HG02623 (cell line): ENCODE data around the gene ITGB3.

Experiments used
- ATAC-seq: cut with Tn5 transposase; IDR thresholded peaks from one replicate; pipeline ENCODE4 v1.9.1; 2021; ENCODE audit warnings: moderate library complexity; ENCODE audit not compliant: unreplicated experiment

ITGB3 gene

DNA sequence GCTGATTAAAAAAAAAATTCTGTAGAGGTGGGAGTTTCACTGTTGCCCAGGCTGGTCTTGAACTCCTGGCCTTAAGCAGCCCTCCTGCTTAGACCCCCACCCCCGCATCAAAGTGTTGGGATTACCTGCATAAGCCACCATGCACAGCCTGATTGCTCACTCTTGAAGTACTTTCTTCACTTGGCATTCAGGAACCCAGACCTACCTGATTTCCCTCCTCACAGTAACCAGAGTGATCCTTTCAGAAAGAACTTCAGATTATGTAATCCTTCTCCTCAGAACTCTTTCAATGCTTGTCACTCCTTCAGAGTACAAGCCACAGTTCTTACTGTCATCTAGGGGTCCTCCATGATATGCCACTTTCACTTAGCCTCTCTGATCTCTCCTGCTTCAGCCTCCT lies 71.5 kb downstream of the ITGB3 start:
- no peak for ATAC-seq

DNA sequence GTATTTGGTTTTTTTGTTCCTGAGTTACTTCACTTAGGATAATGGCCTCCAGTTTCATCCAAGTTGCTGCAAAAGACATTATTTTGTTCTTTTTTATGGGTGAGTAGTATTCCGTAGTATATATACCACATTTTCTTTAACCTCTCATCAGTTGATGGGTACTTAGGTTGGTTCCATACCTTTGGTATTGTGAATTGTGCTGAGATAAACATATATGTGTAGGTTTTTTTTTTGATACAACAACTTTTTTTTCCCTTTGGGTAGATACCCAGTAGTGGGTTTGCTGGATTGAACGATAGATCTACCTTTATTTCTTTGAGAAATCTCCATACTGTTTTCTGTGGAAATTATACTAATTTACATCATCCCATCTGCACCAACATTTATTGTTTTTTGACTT lies 76.9 kb downstream of the ITGB3 start:
- ATAC-seq, result no peak

DNA sequence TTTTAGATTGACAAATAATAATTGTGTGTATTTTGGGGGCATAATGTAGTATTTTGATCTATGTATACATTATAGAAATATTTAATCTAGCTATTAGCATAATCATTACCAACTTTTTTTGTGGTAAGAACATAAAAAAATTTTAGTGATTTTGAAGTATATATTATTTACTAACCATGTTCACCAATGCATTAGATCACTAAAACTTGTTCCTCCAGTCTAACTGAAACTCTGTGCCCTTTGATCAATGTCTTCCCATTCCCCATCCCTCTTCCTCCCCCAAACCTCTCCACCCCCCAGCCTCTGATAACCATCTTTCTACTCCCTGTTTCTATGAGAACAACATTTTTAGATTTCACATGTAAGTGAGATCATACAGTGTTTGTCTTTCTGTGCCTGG lies 78.7 kb downstream of the ITGB3 start:
- ATAC-seq, result no peak

DNA sequence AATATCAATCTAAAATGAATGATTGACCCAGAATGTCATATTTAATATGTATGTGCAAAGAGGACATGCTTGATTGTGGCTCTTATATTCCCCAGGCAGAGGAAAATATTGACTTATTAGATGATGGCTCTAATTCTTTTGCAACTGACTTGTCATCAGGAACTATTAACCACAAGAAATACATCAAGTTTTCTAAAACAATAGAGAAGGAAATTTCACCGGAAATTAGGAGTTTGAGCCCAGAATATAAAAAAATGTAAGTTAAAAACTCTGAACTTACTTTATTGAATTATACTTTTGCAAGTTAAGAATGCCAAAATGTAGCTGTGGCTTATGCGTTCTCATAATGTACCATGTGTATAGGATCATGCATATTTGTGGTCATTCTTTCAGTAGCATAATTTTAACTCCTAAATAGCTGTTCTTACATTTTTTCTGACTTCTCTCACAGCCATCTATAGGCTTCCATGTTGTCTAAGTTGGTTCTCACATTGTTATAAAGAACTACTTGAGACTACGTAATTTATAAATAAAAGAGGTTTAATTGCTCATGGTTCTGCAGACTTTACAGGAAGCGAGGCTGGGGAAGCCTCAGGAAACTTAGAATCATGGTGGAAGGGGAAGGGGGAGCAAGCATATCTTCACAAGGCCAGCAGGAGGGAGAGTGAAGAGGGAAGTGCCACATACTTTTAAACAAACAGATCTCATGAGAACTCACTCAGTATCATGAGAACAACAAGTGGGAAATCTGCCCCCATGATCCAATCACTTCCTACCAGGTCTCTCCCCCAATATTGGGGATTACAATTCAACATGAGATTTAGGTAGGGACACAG lies 81.7 kb downstream of the ITGB3 start:
- ATAC-seq, result no peak

DNA sequence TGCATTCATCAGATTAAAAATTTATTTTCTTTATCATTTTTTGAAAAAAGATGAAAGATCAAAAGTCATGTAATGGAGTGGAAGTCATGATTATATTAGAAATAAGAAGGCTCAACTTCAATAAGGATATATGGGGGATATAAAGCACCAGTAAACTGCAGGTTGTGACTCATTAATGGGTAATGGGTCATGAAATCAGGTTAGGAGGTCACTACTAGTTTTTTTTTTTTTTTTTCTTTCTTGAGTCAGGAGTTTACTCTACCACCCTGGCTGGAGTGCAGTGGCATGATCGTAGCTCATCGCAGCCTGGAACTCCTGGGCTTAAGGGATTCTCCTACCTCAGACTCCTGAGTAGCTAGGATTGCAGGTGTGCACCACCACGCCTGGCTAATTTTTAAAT lies 84.4 kb downstream of the ITGB3 start:
- no peak for ATAC-seq

DNA sequence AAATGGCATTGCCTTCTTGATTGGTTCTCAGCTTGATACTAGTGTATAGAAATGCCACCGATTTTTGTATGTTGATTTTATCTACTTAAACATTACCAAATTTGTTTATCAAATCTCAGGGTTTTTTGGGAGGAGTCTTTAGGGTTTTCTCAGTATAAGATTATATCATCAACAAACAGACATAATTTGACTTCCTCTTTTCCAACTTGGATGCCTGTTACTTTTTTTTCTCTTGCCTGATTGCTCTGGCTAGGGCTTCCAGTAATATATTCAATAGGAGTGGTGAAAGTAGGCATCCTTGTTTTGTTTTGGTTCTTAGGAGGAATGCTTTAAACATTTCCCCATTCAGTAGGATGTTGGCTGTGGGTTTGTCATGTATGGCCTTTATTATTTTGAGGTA lies 99.2 kb downstream of the ITGB3 start:
- ATAC-seq, result no peak

DNA sequence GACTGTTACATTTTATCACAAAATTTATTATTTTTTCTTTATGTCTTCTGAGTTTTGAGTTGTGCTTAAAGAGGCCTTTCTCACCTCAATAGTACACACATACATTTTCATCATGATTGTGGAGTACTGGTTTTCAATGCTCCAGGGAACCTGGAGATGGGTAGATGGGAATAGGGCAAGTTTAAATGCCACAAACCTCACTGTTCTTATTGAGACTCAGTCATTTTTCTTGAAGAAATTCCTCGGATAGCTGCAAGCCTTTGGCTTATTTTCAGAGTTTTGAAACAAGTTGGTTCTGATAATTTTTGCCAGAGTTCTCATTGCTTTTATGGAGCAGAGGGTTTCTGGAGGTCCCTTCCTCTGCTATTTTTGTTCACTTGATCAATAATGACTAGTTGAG lies 105.0 kb downstream of the ITGB3 start:
- no peak for ATAC-seq
